Fibroblast of lung (primary cell): Measurements from ENCODE around the gene FAS. TPM values are rescaled to one million over a fixed set of nuclear protein-coding genes. Genes with fewer than 3 reads are reported as not detected.

ENCODE experiments used
- DNase-seq, 2 donors: peaks; one replicate each; pipeline versions ENCODE4 v3.0.0 to v3.0.0-alpha.2; 2010; ENCODE audit warnings: low read depth in 2 of 2
- H2AFZ ChIP-seq: 2 replicates; pipeline ENCODE4 v1.5.1; 2012; ENCODE audit warnings: low read length, control low read depth, inconsistent platforms
- H3K27ac ChIP-seq: 2 replicates; pipeline ENCODE4 v1.5.1; 2011; ENCODE audit warnings: low read length, control low read depth; ENCODE audit not compliant: insufficient read depth
- H3K27me3 ChIP-seq: 2 replicates; pipeline ENCODE4 v1.5.1; 2011; ENCODE audit warnings: mild to moderate bottlenecking, low read length; ENCODE audit not compliant: control insufficient read depth, insufficient read depth
- H3K36me3 ChIP-seq: 2 replicates; pipeline ENCODE4 v1.5.1; 2011; ENCODE audit warnings: low read length; ENCODE audit not compliant: control insufficient read depth, insufficient read depth
- H3K4me1 ChIP-seq: 2 replicates; pipeline ENCODE4 v1.5.1; 2011; ENCODE audit warnings: low read length; ENCODE audit not compliant: control insufficient read depth, insufficient read depth; ENCODE audit errors: extremely low read depth
- H3K4me2 ChIP-seq: 2 replicates; pipeline ENCODE4 v1.5.1; 2011; ENCODE audit warnings: low read length, control low read depth; ENCODE audit not compliant: insufficient read depth; ENCODE audit errors: extremely low read depth
- H3K4me3 ChIP-seq, 4 experiments: fragments of 200-600 bp in 1 of 4; sonication (generic) in 1 of 4; replicated peaks in 1 of 4; 2 replicates each; pipeline ENCODE4 v1.5.1; 2011 to 2016; ENCODE audit warnings: low read length in 4 of 4, low read depth in 3 of 4, mild to moderate bottlenecking in 3 of 4, control low read depth in 2 of 4, inconsistent platforms in 1 of 4, mixed read lengths in 1 of 4; ENCODE audit not compliant: insufficient read depth in 1 of 4; ENCODE audit errors: control extremely low read depth in 1 of 4
- H3K79me2 ChIP-seq: 2 replicates; pipeline ENCODE4 v1.5.1; 2012; ENCODE audit warnings: mild to moderate bottlenecking, low read length, inconsistent platforms; ENCODE audit not compliant: control insufficient read depth, insufficient read depth
- H3K9ac ChIP-seq: 2 replicates; pipeline ENCODE4 v1.5.1; 2011; ENCODE audit warnings: mild to moderate bottlenecking, low read length, control low read depth; ENCODE audit not compliant: insufficient read depth
- H3K9me3 ChIP-seq: 2 replicates; pipeline ENCODE4 v1.5.1; 2012; ENCODE audit warnings: low read depth, low read length; ENCODE audit not compliant: control insufficient read depth, insufficient read depth
- H4K20me1 ChIP-seq: 2 replicates; pipeline ENCODE4 v1.5.1; 2011; ENCODE audit warnings: low read length; ENCODE audit not compliant: control insufficient read depth, insufficient read depth; ENCODE audit errors: extremely low read depth
- CTCF ChIP-seq, 2 donors: IDR thresholded peaks in 1 of 2; conservative IDR thresholded peaks in 1 of 2; 1 replicate in 1 of 2; 2 replicates in 1 of 2; pipeline ENCODE4 v1.5.1; 2011 to 2012; ENCODE audit warnings: low read length in 2 of 2, control low read depth in 1 of 2, inconsistent platforms in 1 of 2, low read depth in 1 of 2, mild to moderate bottlenecking in 1 of 2
- EZH2 ChIP-seq: IDR thresholded peaks from 2 replicates; pipeline ENCODE4 v1.5.1; 2012; ENCODE audit warnings: low read length, control low read depth, mild to moderate bottlenecking; ENCODE audit errors: missing control alignments
- polyA plus RNA-seq, 2 donors: library from polyadenylated mRNA; depleted of rRNA in 1 of 2; stranded (reverse) in 1 of 2; unstranded in 1 of 2; fragments of >200 nt; gene quantifications; 2 replicates each; pipeline ENCODE4 v1.2.1, GENCODE V29; 2011 to 2012; ENCODE audit warnings: missing spikeins in 1 of 2
- total RNA-seq: library from RNA; depleted of rRNA; stranded (reverse); fragments of >200 nt; gene quantifications from 2 replicates; pipeline ENCODE4 v1.2.1, GENCODE V29; 2014

Gene FAS
- total and polyA plus RNA-seq, 2 donors (not counting 1 experiment from before 2014, with no cell fraction given): 77.8 to 124 TPM

GRCh38 chr10:88962336-88962735 lies 28.3 kb upstream of the FAS start:
- Histone ChIP-seq H3K4me1 (no peaks in the 10 kb centered on the region), H3K9me3 (no peaks in the 10 kb centered on the region), H3K27ac (no peak overlapping the region), H2AFZ (no peak overlapping the region), H3K79me2 (no peaks in the 10 kb centered on the region), H3K4me3 (no peak overlapping the region), H3K9ac (no peak overlapping the region), H3K36me3 (no peaks in the 10 kb centered on the region), H3K27me3 (no peaks in the 10 kb centered on the region), H4K20me1 (no peaks in the 10 kb centered on the region), H3K4me2 (no peak overlapping the region)
- TF ChIP-seq EZH2 (no peak), CTCF (conservative IDR thresholded peaks at IDR 0.05 in 1 of 2, IDR thresholded peaks at IDR 0.05 in 1 of 2; ENCODE audit: low read depth in 1 of 2, low read length in 2 of 2) (no peak)
- DNase-seq: no peak

GRCh38 chr10:88963318-88963717 lies 27.3 kb upstream of the FAS start:
- H3K9ac ChIP-seq: no peak overlapping the region
- no peak for DNase-seq

GRCh38 chr10:88964360-88964759 lies 26.2 kb upstream of the FAS start:
- TF ChIP-seq EZH2: no peak
- no peaks in the 10 kb centered on the region for H3K36me3 ChIP-seq
- no peaks in the 10 kb centered on the region for H4K20me1 ChIP-seq
- no peak overlapping the region for H2AFZ ChIP-seq
- H3K27me3 ChIP-seq: no peaks in the 10 kb centered on the region
- H3K9ac ChIP-seq: no peak overlapping the region
- H3K79me2 ChIP-seq: no peaks in the 10 kb centered on the region
- H3K9me3 ChIP-seq: no peaks in the 10 kb centered on the region
- no peak for DNase-seq
- H3K27ac ChIP-seq: no peak overlapping the region
- no peak overlapping the region for H3K4me2 ChIP-seq
- no peak overlapping the region for H3K4me3 ChIP-seq
- H3K4me1 ChIP-seq: no peaks in the 10 kb centered on the region

More at GRCh38 chr10:88963318-88963717, 27.3 kb upstream of the FAS start:
- Histone ChIP-seq H3K4me1 (no peaks in the 10 kb centered on the region), H4K20me1 (no peaks in the 10 kb centered on the region), H3K4me3 (no peak overlapping the region), H3K27me3 (no peaks in the 10 kb centered on the region), H3K9me3 (no peaks in the 10 kb centered on the region), H3K36me3 (no peaks in the 10 kb centered on the region), H2AFZ (no peak overlapping the region), H3K79me2 (no peaks in the 10 kb centered on the region), H3K4me2 (no peak overlapping the region), H3K27ac (no peak overlapping the region)
- TF ChIP-seq EZH2 (no peak), CTCF (conservative IDR thresholded peaks at IDR 0.05 in 1 of 2, IDR thresholded peaks at IDR 0.05 in 1 of 2; ENCODE audit: low read depth in 1 of 2, low read length in 2 of 2) (no peak)
